Astrocyte (in vitro differentiated cells and primary cell): ENCODE data around the gene TNFSF8. TPM values are rescaled to one million over a fixed set of nuclear protein-coding genes. Genes with fewer than 3 reads are reported as not detected.

Experiments
- DNase-seq: peaks from one replicate; pipeline ENCODE4 v3.0.0-alpha.2; 2010; ENCODE audit warnings: low read depth
- FAIRE-seq: peaks from 2 replicates; lab custom pipeline; 2011; peaks lifted over from hg19 to GRCh38; lab: Jason Lieb, UNC
- H2AFZ ChIP-seq: 2 replicates; pipeline ENCODE4 v1.6.0; 2012; ENCODE audit warnings: low read depth, low read length, inconsistent platforms
- H3K27ac ChIP-seq: 2 replicates; pipeline ENCODE4 v1.5.1; 2011; ENCODE audit warnings: low read depth, low read length, inconsistent platforms
- H3K27me3 ChIP-seq: 2 replicates; pipeline ENCODE4 v1.6.0; 2011; ENCODE audit warnings: low read length, inconsistent platforms; ENCODE audit not compliant: insufficient read depth
- H3K36me3 ChIP-seq: 2 replicates; pipeline ENCODE4 v1.5.1; 2011; ENCODE audit warnings: low read length, inconsistent platforms; ENCODE audit not compliant: insufficient read depth
- H3K4me1 ChIP-seq: 2 replicates; pipeline ENCODE4 v1.5.1; 2011; ENCODE audit warnings: low read length, inconsistent platforms; ENCODE audit not compliant: insufficient read depth
- H3K4me2 ChIP-seq: 2 replicates; pipeline ENCODE4 v1.6.0; 2012; ENCODE audit warnings: low read length, inconsistent platforms
- H3K4me3 ChIP-seq: 2 replicates; pipeline ENCODE4 v1.5.1; 2011; ENCODE audit warnings: low read depth, mild to moderate bottlenecking, low read length, inconsistent platforms; ENCODE audit not compliant: insufficient read depth
- H3K79me2 ChIP-seq: 2 replicates; pipeline ENCODE4 v1.6.0; 2012; ENCODE audit warnings: mild to moderate bottlenecking, low read length, inconsistent platforms; ENCODE audit not compliant: insufficient read depth
- H3K9ac ChIP-seq: 2 replicates; pipeline ENCODE4 v1.6.0; 2012; ENCODE audit warnings: mild to moderate bottlenecking, low read length, inconsistent platforms
- H3K9me3 ChIP-seq: 2 replicates; pipeline ENCODE4 v1.5.1; 2012; ENCODE audit warnings: low read depth, mild to moderate bottlenecking, low read length, inconsistent platforms; ENCODE audit not compliant: insufficient read depth
- H4K20me1 ChIP-seq: 2 replicates; pipeline ENCODE4 v1.6.0; 2012; ENCODE audit warnings: low read length, inconsistent platforms; ENCODE audit not compliant: insufficient read depth
- H3K27ac Mint-ChIP-seq: one replicate; pipeline ENCODE4 v1.8.0; 2021; ENCODE audit warnings: mild to moderate bottlenecking, mixed read lengths; ENCODE audit not compliant: unreplicated experiment
- H3K27me3 Mint-ChIP-seq: one replicate; pipeline ENCODE4 v1.8.0; 2021; ENCODE audit warnings: low read depth, mixed read lengths; ENCODE audit not compliant: unreplicated experiment
- H3K36me3 Mint-ChIP-seq: one replicate; pipeline ENCODE4 v1.8.0; 2021; ENCODE audit warnings: low read depth, mixed read lengths; ENCODE audit not compliant: unreplicated experiment
- H3K4me1 Mint-ChIP-seq: one replicate; pipeline ENCODE4 v1.8.0; 2021; ENCODE audit warnings: low read depth, mixed read lengths; ENCODE audit not compliant: unreplicated experiment
- H3K4me3 Mint-ChIP-seq: one replicate; pipeline ENCODE4 v1.8.0; 2021; ENCODE audit warnings: mild to moderate bottlenecking, moderate library complexity, mixed read lengths; ENCODE audit not compliant: unreplicated experiment
- H3K9me3 Mint-ChIP-seq: one replicate; pipeline ENCODE4 v1.8.0; 2021; ENCODE audit warnings: mild to moderate bottlenecking, mixed read lengths; ENCODE audit not compliant: unreplicated experiment
- EZH2 ChIP-seq: IDR thresholded peaks from 2 replicates; pipeline ENCODE4 v1.6.1; 2012; ENCODE audit warnings: mild to moderate bottlenecking, low read length, inconsistent platforms; ENCODE audit not compliant: insufficient read depth
- total RNA-seq: library from RNA; stranded (reverse); gene quantifications from 2 replicates; pipeline ENCODE4 v1.2.1, GENCODE V29; 2021
- TF ChIP-seq, protein P1 (sequence below): IDR thresholded peaks from 2 replicates; pipeline ENCODE4 v1.5.1; 2011; ENCODE audit warnings: low read depth, mild to moderate bottlenecking, inconsistent platforms, low read length, moderate library complexity; ENCODE audit not compliant: insufficient read depth

TNFSF8 gene
- total RNA-seq, 1 donor from 2014 or later, result not detected

DNA sequence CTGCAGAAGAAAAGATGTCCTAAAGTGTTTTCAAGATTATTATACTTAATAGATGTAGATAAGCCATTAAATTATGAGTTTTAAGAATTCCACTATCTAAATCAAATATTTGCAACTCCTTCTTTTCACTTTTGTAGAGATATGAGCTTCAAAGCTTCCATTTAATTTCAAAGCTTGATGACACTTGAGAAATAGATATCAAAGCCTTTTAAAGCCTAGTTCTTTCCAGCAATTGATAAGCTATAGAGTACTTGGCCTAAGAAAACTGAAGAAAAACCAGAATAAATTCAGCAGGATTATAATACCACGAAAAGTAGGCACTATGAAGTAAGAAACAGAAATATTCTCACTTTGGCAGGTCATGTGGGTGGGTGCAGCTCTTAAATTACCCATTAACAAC is 1.7 kb downstream of the TNFSF8 start:
- no peaks in the 10 kb centered on the region for H3K4me1 ChIP-seq
- Mint-ChIP-seq H3K4me3 (no peak overlapping the region), H3K36me3 (no peaks in the 10 kb centered on the region), H3K9me3 (no peaks in the 10 kb centered on the region), H3K4me1 (no peaks in the 10 kb centered on the region), H3K27me3 (peaks cover 62% of the 10 kb centered on the region), H3K27ac (no peak overlapping the region)
- H4K20me1 ChIP-seq, result no peaks in the 10 kb centered on the region
- FAIRE-seq, result no peak
- H3K4me2 ChIP-seq, result no peak overlapping the region
- H3K9ac ChIP-seq, result no peak overlapping the region
- peaks cover 15% of the 10 kb centered on the region for H3K27me3 ChIP-seq
- H3K36me3 ChIP-seq, result no peaks in the 10 kb centered on the region
- no peaks in the 10 kb centered on the region for H3K79me2 ChIP-seq
- no peak overlapping the region for H2AFZ ChIP-seq
- no peak for DNase-seq
- no peaks in the 10 kb centered on the region for H3K9me3 ChIP-seq
- TF ChIP-seq, protein P1, sequence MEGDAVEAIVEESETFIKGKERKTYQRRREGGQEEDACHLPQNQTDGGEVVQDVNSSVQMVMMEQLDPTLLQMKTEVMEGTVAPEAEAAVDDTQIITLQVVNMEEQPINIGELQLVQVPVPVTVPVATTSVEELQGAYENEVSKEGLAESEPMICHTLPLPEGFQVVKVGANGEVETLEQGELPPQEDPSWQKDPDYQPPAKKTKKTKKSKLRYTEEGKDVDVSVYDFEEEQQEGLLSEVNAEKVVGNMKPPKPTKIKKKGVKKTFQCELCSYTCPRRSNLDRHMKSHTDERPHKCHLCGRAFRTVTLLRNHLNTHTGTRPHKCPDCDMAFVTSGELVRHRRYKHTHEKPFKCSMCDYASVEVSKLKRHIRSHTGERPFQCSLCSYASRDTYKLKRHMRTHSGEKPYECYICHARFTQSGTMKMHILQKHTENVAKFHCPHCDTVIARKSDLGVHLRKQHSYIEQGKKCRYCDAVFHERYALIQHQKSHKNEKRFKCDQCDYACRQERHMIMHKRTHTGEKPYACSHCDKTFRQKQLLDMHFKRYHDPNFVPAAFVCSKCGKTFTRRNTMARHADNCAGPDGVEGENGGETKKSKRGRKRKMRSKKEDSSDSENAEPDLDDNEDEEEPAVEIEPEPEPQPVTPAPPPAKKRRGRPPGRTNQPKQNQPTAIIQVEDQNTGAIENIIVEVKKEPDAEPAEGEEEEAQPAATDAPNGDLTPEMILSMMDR, result no peak
- no peak for TF ChIP-seq EZH2
- no peak overlapping the region for H3K27ac ChIP-seq
- H3K4me3 ChIP-seq, result no peak overlapping the region

DNA sequence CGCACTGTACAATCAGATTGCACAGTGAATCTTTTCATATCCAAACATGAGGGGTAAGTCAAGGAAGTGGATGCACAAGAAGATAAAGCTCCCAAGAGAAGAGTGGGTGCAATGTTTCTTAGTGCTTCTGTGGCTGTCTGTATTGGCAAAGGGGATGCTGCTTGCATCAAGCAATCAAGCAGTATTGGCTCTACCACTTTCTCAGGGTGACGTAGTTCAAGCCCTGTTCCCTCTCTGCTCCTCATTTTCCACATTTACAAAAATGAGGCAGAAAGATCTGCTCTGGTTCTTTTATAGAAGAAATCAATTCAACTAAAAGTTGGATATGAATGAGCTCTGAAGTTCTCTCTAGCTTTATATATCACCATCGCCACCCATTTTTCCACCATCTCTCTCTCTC is 2.3 kb downstream of the TNFSF8 start:
- TF ChIP-seq, protein P1, result no peak
- TF ChIP-seq EZH2, result no peak
- Mint-ChIP-seq H3K27me3 (peaks cover 63% of the 10 kb centered on the region), H3K4me3 (no peak overlapping the region), H3K4me1 (no peaks in the 10 kb centered on the region), H3K9me3 (no peaks in the 10 kb centered on the region), H3K36me3 (no peaks in the 10 kb centered on the region), H3K27ac (no peak overlapping the region)
- no peak for DNase-seq
- no peak overlapping the region for H3K4me3 ChIP-seq
- H3K27me3 ChIP-seq, result peaks cover 16% of the 10 kb centered on the region
- H3K9me3 ChIP-seq, result no peaks in the 10 kb centered on the region
- no peaks in the 10 kb centered on the region for H3K36me3 ChIP-seq
- H3K9ac ChIP-seq, result no peak overlapping the region
- H3K4me1 ChIP-seq, result no peaks in the 10 kb centered on the region
- H3K27ac ChIP-seq, result no peak overlapping the region
- H2AFZ ChIP-seq, result no peak overlapping the region
- FAIRE-seq, result no peak
- no peaks in the 10 kb centered on the region for H4K20me1 ChIP-seq
- no peaks in the 10 kb centered on the region for H3K79me2 ChIP-seq
- no peak overlapping the region for H3K4me2 ChIP-seq

DNA sequence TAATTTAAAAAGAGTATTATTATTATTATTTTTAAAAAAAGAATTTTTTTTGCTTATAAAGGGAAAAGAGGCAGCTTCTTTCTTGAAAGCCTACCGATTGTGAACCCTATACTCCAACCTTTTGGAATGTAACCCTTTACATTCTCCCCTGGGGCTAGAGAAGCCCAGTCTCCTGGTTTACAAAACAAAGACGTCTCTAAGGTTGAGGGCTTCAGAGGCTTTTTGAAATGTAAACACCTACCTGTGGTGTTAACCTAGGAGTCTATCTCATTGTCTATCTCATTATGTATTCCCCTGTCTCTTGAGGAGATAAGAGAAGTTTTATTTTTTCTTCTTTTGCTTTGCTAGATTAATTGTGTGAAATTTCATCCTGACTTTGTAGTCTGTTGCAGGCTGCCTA is 4.7 kb downstream of the TNFSF8 start:
- peaks cover 4% of the 10 kb centered on the region for H3K27me3 ChIP-seq
- no peak overlapping the region for H2AFZ ChIP-seq

More for the DNA sequence above, 4.7 kb downstream of the TNFSF8 start:
- no peaks in the 10 kb centered on the region for H4K20me1 ChIP-seq
- H3K4me3 Mint-ChIP-seq, result no peak overlapping the region
- TF ChIP-seq, protein P1, result no peak
- no peak for TF ChIP-seq EZH2
- no peak overlapping the region for H3K4me2 ChIP-seq
- peaks cover 64% of the 10 kb centered on the region for H3K27me3 Mint-ChIP-seq
- DNase-seq (no peak), FAIRE-seq (no peak)
- H3K36me3 Mint-ChIP-seq, result no peaks in the 10 kb centered on the region
- H3K79me2 ChIP-seq, result no peaks in the 10 kb centered on the region
- no peaks in the 10 kb centered on the region for H3K4me1 ChIP-seq
- H3K9me3 ChIP-seq, result no peaks in the 10 kb centered on the region
- no peak overlapping the region for H3K9ac ChIP-seq
- no peaks in the 10 kb centered on the region for H3K4me1 Mint-ChIP-seq
- no peak overlapping the region for H3K4me3 ChIP-seq
- H3K27ac Mint-ChIP-seq, result no peak overlapping the region
- no peaks in the 10 kb centered on the region for H3K36me3 ChIP-seq
- H3K9me3 Mint-ChIP-seq, result no peaks in the 10 kb centered on the region
- H3K27ac ChIP-seq, result no peak overlapping the region
